GM12873 (cell line): ENCODE measurements around the gene SPRR2G.

ENCODE experiments used
- TF ChIP-seq, protein P1 (sequence below): IDR thresholded peaks from 2 replicates; pipeline ENCODE4 v1.5.1; 2012; ENCODE audit warnings: low read depth, mild to moderate bottlenecking, moderate library complexity, low read length, control low read depth; ENCODE audit not compliant: insufficient read depth; ENCODE audit errors: missing control alignments

SPRR2G gene

DNA sequence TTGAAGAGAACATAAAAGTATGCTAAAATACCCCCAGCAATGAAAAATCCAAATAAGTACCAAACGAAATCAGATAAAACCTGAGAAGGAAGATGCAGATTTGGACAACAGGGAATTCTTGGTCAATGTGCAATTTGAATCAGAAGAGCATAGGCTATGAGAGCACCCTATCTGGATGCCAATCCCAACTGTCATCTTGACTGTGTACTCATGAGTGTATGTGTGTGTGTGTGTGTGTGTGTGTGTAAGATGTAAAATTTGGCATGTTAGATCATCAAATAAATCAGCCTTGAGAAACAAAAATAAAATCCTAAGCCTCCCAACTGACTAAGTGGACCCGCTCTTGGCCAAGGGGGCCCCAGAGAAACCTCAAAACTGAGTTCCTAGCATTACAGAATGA is 18.0 kb upstream of the SPRR2G start:
- TF ChIP-seq, protein P1, sequence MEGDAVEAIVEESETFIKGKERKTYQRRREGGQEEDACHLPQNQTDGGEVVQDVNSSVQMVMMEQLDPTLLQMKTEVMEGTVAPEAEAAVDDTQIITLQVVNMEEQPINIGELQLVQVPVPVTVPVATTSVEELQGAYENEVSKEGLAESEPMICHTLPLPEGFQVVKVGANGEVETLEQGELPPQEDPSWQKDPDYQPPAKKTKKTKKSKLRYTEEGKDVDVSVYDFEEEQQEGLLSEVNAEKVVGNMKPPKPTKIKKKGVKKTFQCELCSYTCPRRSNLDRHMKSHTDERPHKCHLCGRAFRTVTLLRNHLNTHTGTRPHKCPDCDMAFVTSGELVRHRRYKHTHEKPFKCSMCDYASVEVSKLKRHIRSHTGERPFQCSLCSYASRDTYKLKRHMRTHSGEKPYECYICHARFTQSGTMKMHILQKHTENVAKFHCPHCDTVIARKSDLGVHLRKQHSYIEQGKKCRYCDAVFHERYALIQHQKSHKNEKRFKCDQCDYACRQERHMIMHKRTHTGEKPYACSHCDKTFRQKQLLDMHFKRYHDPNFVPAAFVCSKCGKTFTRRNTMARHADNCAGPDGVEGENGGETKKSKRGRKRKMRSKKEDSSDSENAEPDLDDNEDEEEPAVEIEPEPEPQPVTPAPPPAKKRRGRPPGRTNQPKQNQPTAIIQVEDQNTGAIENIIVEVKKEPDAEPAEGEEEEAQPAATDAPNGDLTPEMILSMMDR: no peak

DNA sequence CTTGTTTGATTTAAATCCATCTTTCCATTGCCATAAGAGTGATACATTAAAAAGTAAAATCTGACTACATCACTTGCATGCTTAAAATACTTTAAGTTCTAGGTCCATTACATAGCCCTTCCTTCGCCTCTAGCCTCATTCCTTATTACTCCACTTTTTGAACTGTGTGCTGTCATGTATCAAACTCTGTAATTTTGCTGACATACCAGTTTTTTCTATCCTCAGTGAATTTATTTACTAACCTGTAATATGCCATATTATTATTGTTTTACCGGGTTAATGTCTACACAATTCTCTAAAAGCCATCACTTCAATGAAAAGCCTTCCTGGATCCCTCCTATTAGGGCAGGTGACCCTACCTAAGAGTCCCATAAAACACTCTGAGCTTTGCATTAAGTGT is 4.9 kb upstream of the SPRR2G start:
- TF ChIP-seq, protein P1: no peak

DNA sequence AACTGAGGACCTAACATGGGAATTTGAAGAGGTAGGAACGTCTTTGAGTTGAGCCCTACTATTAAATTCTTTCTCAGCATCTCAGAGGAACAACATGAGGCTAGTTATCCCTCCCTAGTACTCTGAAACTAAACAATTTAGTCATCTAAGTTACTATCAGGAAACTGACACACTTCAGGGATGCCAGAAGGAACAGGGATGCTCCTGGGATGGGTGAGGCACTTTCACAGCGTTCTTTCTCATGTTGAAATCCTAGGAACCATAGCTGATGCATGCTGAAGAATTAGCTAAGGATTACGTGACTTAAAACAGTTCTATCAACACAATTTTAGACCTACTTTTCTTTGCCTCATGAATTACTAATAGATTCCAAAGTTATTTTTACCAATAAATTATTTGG is 1.8 kb upstream of the SPRR2G start:
- TF ChIP-seq, protein P1: no peak

DNA sequence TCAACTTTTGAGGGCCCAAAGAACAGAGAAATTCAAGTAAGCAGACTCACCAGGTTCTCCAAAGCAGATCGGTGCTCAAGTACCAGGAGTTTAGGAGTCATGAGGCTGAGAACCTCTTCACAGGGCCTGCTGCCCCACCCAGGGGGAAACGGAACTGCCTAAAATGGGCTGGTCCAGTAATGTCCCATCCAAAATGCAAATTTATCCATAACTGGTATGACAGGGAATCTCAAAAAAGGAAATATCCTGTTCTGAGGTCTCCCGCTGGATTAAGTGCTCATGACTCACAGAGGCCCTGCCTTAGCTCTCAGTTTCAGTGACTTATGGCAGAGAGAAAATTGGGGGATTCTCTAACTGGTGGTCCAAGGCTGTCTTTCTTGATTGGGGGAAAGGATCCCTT is 9.3 kb downstream of the SPRR2G start:
- TF ChIP-seq, protein P1: no peak

DNA sequence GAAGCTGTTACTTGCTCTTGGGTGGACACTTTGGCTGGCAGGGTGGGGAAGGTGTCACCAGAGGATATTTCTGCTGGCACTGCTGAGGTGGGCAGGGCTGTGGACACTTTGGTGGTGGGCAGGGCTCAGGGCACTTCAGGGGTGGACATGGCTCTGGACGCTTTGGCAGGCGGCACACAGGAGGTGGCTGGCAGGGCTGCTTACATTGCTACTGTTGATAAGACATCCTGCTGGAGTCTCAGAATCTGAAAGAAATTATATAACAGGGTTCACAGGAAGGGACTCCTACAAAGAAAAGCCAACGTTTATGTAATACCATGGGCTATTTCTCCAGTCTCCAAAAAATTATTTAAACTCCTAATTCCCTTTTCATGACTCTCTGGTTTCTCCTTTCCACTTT is 10.2 kb downstream of the SPRR2G start:
- TF ChIP-seq, protein P1: no peak

DNA sequence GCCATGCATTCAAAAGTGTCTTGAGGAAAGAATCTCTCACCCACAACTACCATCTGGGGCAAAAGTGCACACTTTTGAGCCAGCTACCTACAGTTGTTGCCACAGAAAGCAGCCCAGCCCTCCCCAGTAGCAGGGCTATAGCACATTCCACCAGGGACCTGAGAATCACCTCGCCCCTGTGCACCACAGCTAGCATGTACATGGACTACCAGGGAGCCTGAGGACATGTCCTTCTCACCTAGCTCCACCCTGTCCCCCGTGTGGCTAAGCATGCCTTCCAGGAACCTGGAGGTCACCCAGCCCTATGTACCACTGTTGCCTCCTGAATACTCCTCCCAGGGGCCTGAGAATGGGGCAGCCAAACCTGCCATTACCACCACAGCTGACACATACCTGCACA is 16.9 kb downstream of the SPRR2G start:
- TF ChIP-seq, protein P1: no peak

DNA sequence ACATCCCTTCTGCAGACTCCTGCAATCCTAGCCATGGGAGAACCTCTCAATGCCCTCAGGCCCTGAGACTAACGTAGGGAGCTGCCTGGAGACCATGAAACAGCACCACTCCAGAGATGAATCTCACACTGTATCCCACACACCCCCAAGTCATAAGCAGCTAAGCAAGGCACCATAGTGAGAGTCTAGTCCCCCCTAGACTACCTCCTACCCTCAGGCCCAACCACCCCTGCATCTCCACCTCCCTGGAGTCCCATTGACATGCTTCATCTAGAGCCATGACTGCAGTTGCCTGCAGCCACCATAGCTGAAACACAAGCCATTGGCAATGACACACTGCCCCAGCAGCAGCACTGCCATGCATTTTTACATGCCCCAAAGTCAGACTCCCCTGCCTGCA is 17.4 kb downstream of the SPRR2G start:
- TF ChIP-seq, protein P1: no peak
